Activated gamma-delta T cell (primary cell): ENCODE data around the gene ASRGL1.

Experiments used
- DNase-seq: peaks from one replicate; lab custom pipeline; 2025; lab: John Stamatoyannopoulos, UW

The ASRGL1 gene

GRCh38 chr11:62416596-62416995, 79.3 kb downstream of the ASRGL1 start:
- DNase-seq, result no peak

GRCh38 chr11:62418136-62418535, 80.9 kb downstream of the ASRGL1 start:
- DNase-seq, result no peak

GRCh38 chr11:62418733-62419132, 81.5 kb downstream of the ASRGL1 start, which contains the start of gene SCGB1A1:
Gene SCGB1A1 (plus strand): TSS chr11:62419033. CDS start chr11:62419096, 63 bp downstream.
- no peak for DNase-seq

GRCh38 chr11:62419314-62419929, 82.2 kb downstream of the ASRGL1 start:
- no peak for DNase-seq

- DNase-seq, result no peak
Measured at GRCh38 chr11:62419943-62420342, 82.7 kb downstream of the ASRGL1 start.

GRCh38 chr11:62420882-62421281, 83.6 kb downstream of the ASRGL1 start:
- DNase-seq, result no peak

GRCh38 chr11:62421996-62422395, 84.7 kb downstream of the ASRGL1 start:
- DNase-seq, result no peak

GRCh38 chr11:62423012-62423411, 85.8 kb downstream of the ASRGL1 start:
- DNase-seq, result no peak

- no peak for DNase-seq
Measured at GRCh38 chr11:62427630-62428233, 90.5 kb downstream of the ASRGL1 start.

- no peak for DNase-seq
Measured at GRCh38 chr11:62428871-62429560, 91.8 kb downstream of the ASRGL1 start.

GRCh38 chr11:62430425-62430824, 93.2 kb downstream of the ASRGL1 start:
- DNase-seq, result no peak

GRCh38 chr11:62431171-62431901, 94.1 kb downstream of the ASRGL1 start:
- DNase-seq, result no peak

- no peak for DNase-seq
Measured at GRCh38 chr11:62432695-62433094, 95.4 kb downstream of the ASRGL1 start.

- no peak for DNase-seq
Measured at GRCh38 chr11:62433141-62433903, 96.1 kb downstream of the ASRGL1 start.

GRCh38 chr11:62433904-62434276, 96.6 kb downstream of the ASRGL1 start:
- DNase-seq, result no peak

- DNase-seq, result no peak
Measured at GRCh38 chr11:62435846-62436660, 98.8 kb downstream of the ASRGL1 start.

GRCh38 chr11:62437616-62438015, 100.4 kb downstream of the ASRGL1 start:
- no peak for DNase-seq

GRCh38 chr11:62438641-62439040, 101.4 kb downstream of the ASRGL1 start:
- DNase-seq, result no peak

GRCh38 chr11:62439785-62440602, 102.7 kb downstream of the ASRGL1 start:
- DNase-seq, result no peak
